ENCODE measurements around the gene PSMD1. TPM values are rescaled to one million over a fixed set of nuclear protein-coding genes. Genes with fewer than 3 reads are reported as not detected.

PSMD1 gene
- total RNA-seq, 1 donor from 2014 or later, result 99.9 TPM

GRCh38 chr2:231201475-231201814 is 144.8 kb downstream of the PSMD1 start:
- DNase-seq, result no peak
- ChIA-PET CTCF (no interaction called here), POLR2A (interaction anchor here (0.6 kb wide), 1 partner anchor 264 kb away, joined by 5 read pairs; no protein-coding TSS in a partner anchor)
- peaks cover 11% of the 10 kb centered on the region for H3K4me1 Mint-ChIP-seq
- TF ChIP-seq, protein P1, sequence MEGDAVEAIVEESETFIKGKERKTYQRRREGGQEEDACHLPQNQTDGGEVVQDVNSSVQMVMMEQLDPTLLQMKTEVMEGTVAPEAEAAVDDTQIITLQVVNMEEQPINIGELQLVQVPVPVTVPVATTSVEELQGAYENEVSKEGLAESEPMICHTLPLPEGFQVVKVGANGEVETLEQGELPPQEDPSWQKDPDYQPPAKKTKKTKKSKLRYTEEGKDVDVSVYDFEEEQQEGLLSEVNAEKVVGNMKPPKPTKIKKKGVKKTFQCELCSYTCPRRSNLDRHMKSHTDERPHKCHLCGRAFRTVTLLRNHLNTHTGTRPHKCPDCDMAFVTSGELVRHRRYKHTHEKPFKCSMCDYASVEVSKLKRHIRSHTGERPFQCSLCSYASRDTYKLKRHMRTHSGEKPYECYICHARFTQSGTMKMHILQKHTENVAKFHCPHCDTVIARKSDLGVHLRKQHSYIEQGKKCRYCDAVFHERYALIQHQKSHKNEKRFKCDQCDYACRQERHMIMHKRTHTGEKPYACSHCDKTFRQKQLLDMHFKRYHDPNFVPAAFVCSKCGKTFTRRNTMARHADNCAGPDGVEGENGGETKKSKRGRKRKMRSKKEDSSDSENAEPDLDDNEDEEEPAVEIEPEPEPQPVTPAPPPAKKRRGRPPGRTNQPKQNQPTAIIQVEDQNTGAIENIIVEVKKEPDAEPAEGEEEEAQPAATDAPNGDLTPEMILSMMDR (IDR thresholded peaks at IDR 0.05), result no peak
- H3K36me3 Mint-ChIP-seq (ENCODE audit: low read depth), result peaks cover 2% of the 10 kb centered on the region
- no peak for ATAC-seq (ENCODE audit: low read depth)
- H3K4me3 Mint-ChIP-seq, result no peak overlapping the region
- no peak overlapping the region for H3K27ac Mint-ChIP-seq
- H3K27me3 Mint-ChIP-seq, result no peaks in the 10 kb centered on the region
- intact Hi-C loops (cut with micrococcal nuclease), result no loop called here
- H3K9me3 Mint-ChIP-seq, result no peaks in the 10 kb centered on the region

- DNase-seq, result no peak
- TF ChIP-seq, protein P1 (IDR thresholded peaks at IDR 0.05), result no peak
- H3K27ac Mint-ChIP-seq, result no peak overlapping the region
- peaks cover 2% of the 10 kb centered on the region for H3K36me3 Mint-ChIP-seq (ENCODE audit: low read depth)
- CTCF ChIA-PET, result no interaction called here
- H3K9me3 Mint-ChIP-seq, result no peaks in the 10 kb centered on the region
- no peak overlapping the region for H3K4me3 Mint-ChIP-seq
- no peaks in the 10 kb centered on the region for H3K27me3 Mint-ChIP-seq
- no peak for ATAC-seq (ENCODE audit: low read depth)
- intact Hi-C loops (cut with micrococcal nuclease), result no loop called here
- POLR2A ChIA-PET, result no interaction called here
- H3K4me1 Mint-ChIP-seq, result peaks cover 7% of the 10 kb centered on the region
Observed at GRCh38 chr2:231203087-231203486, 146.4 kb downstream of the PSMD1 start.

DNA sequence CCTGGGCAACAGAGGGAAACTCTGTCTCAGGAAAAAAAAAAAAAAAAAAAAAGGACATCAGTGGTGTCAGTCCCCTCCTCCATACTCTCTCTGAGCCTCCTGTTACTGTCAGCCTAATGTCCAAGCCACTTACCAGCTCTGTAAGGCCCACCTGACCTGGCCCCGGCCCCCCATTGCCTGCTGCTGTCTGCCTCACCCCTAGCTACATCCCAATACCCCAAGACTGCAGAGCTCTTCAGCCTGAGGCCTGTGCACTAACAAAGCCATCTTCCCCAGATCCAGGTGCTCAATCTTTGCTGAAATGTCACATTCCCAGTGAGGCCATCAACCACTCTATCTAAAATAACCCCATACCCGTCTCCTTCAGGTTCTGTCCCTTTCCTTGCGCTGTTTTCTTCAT is 147.5 kb downstream of the PSMD1 start:
- DNase-seq, result no peak

DNA sequence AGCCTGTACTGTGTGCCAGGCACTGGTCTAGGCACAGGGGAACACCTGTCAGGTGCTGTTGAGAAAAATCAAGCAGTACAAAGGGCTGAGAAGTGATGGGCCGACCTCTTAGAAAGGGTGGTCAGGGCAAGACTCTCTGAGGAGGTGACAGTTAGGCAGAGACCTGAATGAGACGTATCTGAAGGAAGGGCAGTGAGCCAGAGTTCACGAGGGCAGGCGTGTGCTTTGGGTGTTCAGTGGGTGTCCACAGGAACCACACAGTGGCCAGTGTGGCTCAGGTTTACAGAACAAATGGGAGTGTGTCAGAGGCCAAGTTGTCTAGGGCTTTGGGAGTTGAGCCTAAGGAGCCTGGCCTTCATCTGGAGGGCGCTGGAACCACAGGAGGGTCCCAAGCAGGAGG is 147.9 kb downstream of the PSMD1 start:
- H3K36me3 Mint-ChIP-seq (ENCODE audit: low read depth), result no peaks in the 10 kb centered on the region
- no peak overlapping the region for H3K27ac Mint-ChIP-seq
- intact Hi-C loops (cut with micrococcal nuclease), result no loop called here
- ChIA-PET CTCF (no interaction called here), POLR2A (interaction anchor here (0.6 kb wide), 1 partner anchor 189 kb away, joined by 11 read pairs; no protein-coding TSS in a partner anchor)
- H3K27me3 Mint-ChIP-seq, result no peaks in the 10 kb centered on the region
- H3K9me3 Mint-ChIP-seq, result no peaks in the 10 kb centered on the region
- no peak overlapping the region for H3K4me3 Mint-ChIP-seq
- ATAC-seq (ENCODE audit: low read depth) (no peak), DNase-seq (no peak)
- H3K4me1 Mint-ChIP-seq, result no peaks in the 10 kb centered on the region
- TF ChIP-seq, protein P1 (IDR thresholded peaks at IDR 0.05), result no peak

More for the DNA sequence above, 147.5 kb downstream of the PSMD1 start:
- Mint-ChIP-seq H3K27me3 (no peaks in the 10 kb centered on the region), H3K27ac (no peak overlapping the region), H3K36me3 (ENCODE audit: low read depth) (no peaks in the 10 kb centered on the region), H3K4me3 (no peak overlapping the region), H3K9me3 (no peaks in the 10 kb centered on the region), H3K4me1 (peaks cover 2% of the 10 kb centered on the region)
- ChIA-PET CTCF (no interaction called here), POLR2A (interaction anchor here (0.6 kb wide), 1 partner anchor 189 kb away, joined by 11 read pairs; no protein-coding TSS in a partner anchor)
- TF ChIP-seq, protein P1 (IDR thresholded peaks at IDR 0.05), result no peak
- ATAC-seq (ENCODE audit: low read depth), result no peak
- intact Hi-C loops (cut with micrococcal nuclease), result no loop called here

GRCh38 chr2:231207734-231208133 is 151.1 kb downstream of the PSMD1 start:
- ChIA-PET POLR2A (no interaction called here), CTCF (no interaction called here)
- DNase-seq (no peak), ATAC-seq (ENCODE audit: low read depth) (no peak)
- Mint-ChIP-seq H3K9me3 (no peaks in the 10 kb centered on the region), H3K27ac (no peak overlapping the region), H3K4me3 (no peak overlapping the region), H3K27me3 (no peaks in the 10 kb centered on the region), H3K4me1 (no peaks in the 10 kb centered on the region), H3K36me3 (ENCODE audit: low read depth) (no peaks in the 10 kb centered on the region)
- TF ChIP-seq, protein P1 (IDR thresholded peaks at IDR 0.05), result no peak
- intact Hi-C loops (cut with micrococcal nuclease), result no loop called here
